Activated CD8-positive, alpha-beta T cell treated with anti-CD3 and anti-CD28 coated beads for 36 hours (primary cell): ENCODE measurements around the gene CTDSP1. TPM values are rescaled to one million over a fixed set of nuclear protein-coding genes. Genes with fewer than 3 reads are reported as not detected.

Source experiments
- ATAC-seq: fragments of 200-7000 bp; cut with Tn5 transposase; one replicate; pipeline ENCODE4 v1.10.0; 2021; ENCODE audit warnings: mild to moderate bottlenecking, moderate library complexity
- CTCF ChIA-PET: fragments of 350-600 bp; sonication (Branson Sonifier 250); formaldehyde crosslinking; loops from one replicate; lab custom pipeline; 2021; ENCODE audit warnings: antibody characterized with exemption; lab: Charles Lee
- POLR2A ChIA-PET: fragments of 350-600 bp; sonication (Branson Sonifier 250); formaldehyde crosslinking; loops from one replicate; lab custom pipeline; 2021; ENCODE audit warnings: antibody characterized with exemption; lab: Charles Lee
- DNase-seq: peaks from one replicate; pipeline ENCODE4 v3.0.0-alpha.2; 2020
- H3K27ac Mint-ChIP-seq: one replicate; pipeline ENCODE4 v1.8.0; 2021; ENCODE audit warnings: mild to moderate bottlenecking, mixed read lengths
- H3K27me3 Mint-ChIP-seq: one replicate; pipeline ENCODE4 v1.8.0; 2021; ENCODE audit warnings: mixed read lengths
- H3K36me3 Mint-ChIP-seq: one replicate; pipeline ENCODE4 v1.8.0; 2021; ENCODE audit warnings: low read depth, mixed read lengths
- H3K4me1 Mint-ChIP-seq: one replicate; pipeline ENCODE4 v1.8.0; 2021; ENCODE audit warnings: low read depth, mixed read lengths
- H3K4me3 Mint-ChIP-seq: one replicate; pipeline ENCODE4 v1.8.0; 2021; ENCODE audit warnings: mild to moderate bottlenecking, moderate library complexity, mixed read lengths
- H3K9me3 Mint-ChIP-seq: one replicate; pipeline ENCODE4 v1.8.0; 2021; ENCODE audit warnings: mixed read lengths
- CTCF ChIP-seq: fragments of 200-600 bp; IDR thresholded peaks from one replicate; pipeline ENCODE4 v1.8.0; 2022; ENCODE audit warnings: antibody characterized with exemption, mild to moderate bottlenecking
- intact Hi-C: fragments of 100-400 bp; cut with micrococcal nuclease; formaldehyde crosslinking; loops from one replicate; pipeline ENCODE4 v1.10.0; 2022
- total RNA-seq, 2 experiments: library from RNA; stranded (reverse); gene quantifications; one replicate each; pipeline ENCODE4 v1.2.3, GENCODE V29; 2021

The CTDSP1 gene
- total RNA-seq, 2 experiments from 2014 or later, result 85.8 to 94.7 TPM

- H3K27ac Mint-ChIP-seq, result no peak overlapping the region
- H3K4me3 Mint-ChIP-seq, result no peak overlapping the region
- DNase-seq, result no peak
- POLR2A ChIA-PET, result interaction anchor here (1.0 to 1.3 kb wide), 2 partner anchors 11 to 30 kb away, joined by 3 read pairs; no protein-coding TSS in a partner anchor
- no peaks in the 10 kb centered on the region for H3K27me3 Mint-ChIP-seq
- no peak for ATAC-seq
- intact Hi-C loops, result no loop called here
- H3K36me3 Mint-ChIP-seq, result no peaks in the 10 kb centered on the region
- no peak for TF ChIP-seq CTCF
- H3K9me3 Mint-ChIP-seq, result no peaks in the 10 kb centered on the region
- no peaks in the 10 kb centered on the region for H3K4me1 Mint-ChIP-seq
- CTCF ChIA-PET, result interaction anchor here (0.9 to 1.0 kb wide), 2 partner anchors 33 to 216 kb away, joined by 3 read pairs; no protein-coding TSS in a partner anchor
Measured at GRCh38 chr2:218431878-218432277, 32.2 kb downstream of the CTDSP1 start.

- no peak for ATAC-seq
- TF ChIP-seq CTCF, result no peak
- ChIA-PET POLR2A (no interaction called here), CTCF (no interaction called here)
- intact Hi-C loops, result no loop called here
- H3K27me3 Mint-ChIP-seq, result no peaks in the 10 kb centered on the region
- no peaks in the 10 kb centered on the region for H3K36me3 Mint-ChIP-seq
- H3K9me3 Mint-ChIP-seq, result no peaks in the 10 kb centered on the region
- no peaks in the 10 kb centered on the region for H3K4me1 Mint-ChIP-seq
- H3K27ac Mint-ChIP-seq, result no peak overlapping the region
- no peak overlapping the region for H3K4me3 Mint-ChIP-seq
- no peak for DNase-seq
Measured at GRCh38 chr2:218432676-218433365, 33.2 kb downstream of the CTDSP1 start.

GRCh38 chr2:218434456-218434855 lies 34.8 kb downstream of the CTDSP1 start:
- intact Hi-C loops, result no loop called here
- no peak for DNase-seq

GRCh38 chr2:218435003-218435982 lies 35.6 kb downstream of the CTDSP1 start:
- Mint-ChIP-seq H3K9me3 (no peaks in the 10 kb centered on the region), H3K27ac (no peak overlapping the region), H3K4me1 (no peaks in the 10 kb centered on the region), H3K36me3 (no peaks in the 10 kb centered on the region), H3K27me3 (no peaks in the 10 kb centered on the region), H3K4me3 (no peak overlapping the region)
- POLR2A ChIA-PET, result no interaction called here
- no peak for TF ChIP-seq CTCF
- no peak for ATAC-seq
- no peak for DNase-seq
- CTCF ChIA-PET, result no interaction called here
- intact Hi-C loops, result no loop called here

More at GRCh38 chr2:218434456-218434855, 34.8 kb downstream of the CTDSP1 start:
- CTCF ChIA-PET, result no interaction called here
- no peak for TF ChIP-seq CTCF
- no peak for ATAC-seq
- no peak overlapping the region for H3K4me3 Mint-ChIP-seq
- H3K27me3 Mint-ChIP-seq, result no peaks in the 10 kb centered on the region
- no peak overlapping the region for H3K27ac Mint-ChIP-seq
- POLR2A ChIA-PET, result interaction anchor here (0.6 kb wide), 1 partner anchor 26 kb away, joined by 3 read pairs; no protein-coding TSS in a partner anchor
- H3K4me1 Mint-ChIP-seq, result no peaks in the 10 kb centered on the region
- H3K36me3 Mint-ChIP-seq, result no peaks in the 10 kb centered on the region
- H3K9me3 Mint-ChIP-seq, result no peaks in the 10 kb centered on the region
